Measurements from ENCODE around the gene DKKL1. TPM values are rescaled to one million over a fixed set of nuclear protein-coding genes. Genes with fewer than 3 reads are reported as not detected.

DKKL1 gene
- polyA plus RNA-seq, 1 donor (not counting 4 experiments of a cell fraction or from before 2014, with no cell fraction given) = not detected

DNA sequence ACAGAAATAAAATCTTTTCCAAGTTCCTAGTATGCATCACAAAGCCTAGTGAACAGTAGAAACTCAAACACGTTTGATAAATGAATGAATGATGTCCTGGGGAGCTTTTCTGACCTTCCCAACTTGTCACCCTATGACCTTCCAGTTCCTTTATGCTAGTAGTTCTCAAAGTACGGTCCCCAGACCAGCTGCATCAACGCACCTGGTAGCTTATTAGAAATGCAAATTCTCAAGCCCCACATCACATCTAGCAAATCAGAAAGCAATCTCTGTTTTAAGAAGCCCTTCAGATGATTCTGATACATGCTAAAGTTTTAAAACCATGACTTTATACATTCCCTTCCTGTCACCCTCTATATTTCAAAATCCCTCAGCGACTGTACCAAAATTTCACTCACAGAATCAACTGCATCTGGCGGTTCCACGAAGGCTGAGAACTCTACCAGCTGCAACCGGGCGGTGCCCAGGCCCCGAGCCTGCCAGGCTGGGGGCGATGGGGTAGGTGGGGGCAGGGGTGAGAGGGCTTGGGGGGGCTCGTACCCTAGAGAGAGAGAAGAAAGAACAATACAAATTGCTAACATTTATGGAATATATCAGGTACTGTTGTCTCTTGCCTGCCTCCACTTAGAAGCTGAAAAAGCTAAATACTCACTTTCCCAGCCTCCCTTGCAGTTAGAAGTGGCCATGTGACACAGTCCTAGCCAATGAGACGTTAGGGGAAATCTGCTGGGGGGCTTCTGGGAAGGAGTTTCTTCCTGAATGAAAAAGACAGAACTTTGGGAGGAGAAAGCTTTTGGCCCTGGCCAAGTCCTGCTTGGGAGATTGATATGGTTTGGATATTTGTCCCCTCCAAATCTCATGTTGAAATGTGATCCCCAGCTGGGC lies 15.1 kb upstream of the DKKL1 start:
- no peak overlapping the region for H3K27ac ChIP-seq (ENCODE audit: control insufficient read depth, insufficient read depth, low read length)
- no peak for FAIRE-seq
- no peaks in the 10 kb centered on the region for H3K4me1 ChIP-seq (ENCODE audit: control insufficient read depth, extremely low read depth, insufficient read depth, low read length)
- no peak overlapping the region for H3K4me3 ChIP-seq (ENCODE audit: control insufficient read depth in 2 of 3, extremely low read depth in 1 of 3, insufficient read depth in 2 of 3, low read depth in 1 of 3, low read length in 3 of 3)
- dilution Hi-C loops (cut with MboI; ENCODE audit: extremely low pct_ligation_motif_present, low sequenced_read_pairs) = no loop called here
- TF ChIP-seq, protein P1, sequence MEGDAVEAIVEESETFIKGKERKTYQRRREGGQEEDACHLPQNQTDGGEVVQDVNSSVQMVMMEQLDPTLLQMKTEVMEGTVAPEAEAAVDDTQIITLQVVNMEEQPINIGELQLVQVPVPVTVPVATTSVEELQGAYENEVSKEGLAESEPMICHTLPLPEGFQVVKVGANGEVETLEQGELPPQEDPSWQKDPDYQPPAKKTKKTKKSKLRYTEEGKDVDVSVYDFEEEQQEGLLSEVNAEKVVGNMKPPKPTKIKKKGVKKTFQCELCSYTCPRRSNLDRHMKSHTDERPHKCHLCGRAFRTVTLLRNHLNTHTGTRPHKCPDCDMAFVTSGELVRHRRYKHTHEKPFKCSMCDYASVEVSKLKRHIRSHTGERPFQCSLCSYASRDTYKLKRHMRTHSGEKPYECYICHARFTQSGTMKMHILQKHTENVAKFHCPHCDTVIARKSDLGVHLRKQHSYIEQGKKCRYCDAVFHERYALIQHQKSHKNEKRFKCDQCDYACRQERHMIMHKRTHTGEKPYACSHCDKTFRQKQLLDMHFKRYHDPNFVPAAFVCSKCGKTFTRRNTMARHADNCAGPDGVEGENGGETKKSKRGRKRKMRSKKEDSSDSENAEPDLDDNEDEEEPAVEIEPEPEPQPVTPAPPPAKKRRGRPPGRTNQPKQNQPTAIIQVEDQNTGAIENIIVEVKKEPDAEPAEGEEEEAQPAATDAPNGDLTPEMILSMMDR (optimal IDR thresholded peaks at IDR 0.05 in 1 of 3, IDR thresholded peaks at IDR 0.05 in 1 of 3, conservative IDR thresholded peaks at IDR 0.05 in 1 of 3; ENCODE audit: extremely low read depth in 1 of 3, insufficient read depth in 2 of 3, low read length in 3 of 3) = no peak
- no peak for TF ChIP-seq EZH2 (IDR thresholded peaks at IDR 0.05; ENCODE audit: low read length)
- no peaks in the 10 kb centered on the region for H3K9me1 ChIP-seq (ENCODE audit: control insufficient read depth, extremely low read depth, insufficient read depth, low read length)
- DNase-seq (ENCODE audit: low read depth, low spot score) = no peak
- H2AFZ ChIP-seq (ENCODE audit: control insufficient read depth, low read length) = no peak overlapping the region
- no peaks in the 10 kb centered on the region for H3K27me3 ChIP-seq (ENCODE audit: control insufficient read depth, extremely low read depth, insufficient read depth, low read length)
- no peaks in the 10 kb centered on the region for H3K9me3 ChIP-seq (ENCODE audit: control insufficient read depth, low read depth, low read length)
- no peaks in the 10 kb centered on the region for H4K20me1 ChIP-seq (ENCODE audit: control insufficient read depth, extremely low read depth, insufficient read depth, low read length)
- H3K36me3 ChIP-seq (ENCODE audit: control insufficient read depth in 2 of 2, extremely low read depth in 1 of 2, insufficient read depth in 2 of 2, low read length in 2 of 2) = peaks cover 6 to 7% of the 10 kb centered on the region in 2 experiments
- H3K4me2 ChIP-seq (ENCODE audit: control insufficient read depth, extremely low read depth, insufficient read depth, low read depth, low read length) = no peak overlapping the region
- H3K79me2 ChIP-seq (ENCODE audit: control insufficient read depth, insufficient read depth, low read length) = no peaks in the 10 kb centered on the region
- no peak overlapping the region for H3K9ac ChIP-seq (ENCODE audit: control insufficient read depth, extremely low read depth, insufficient read depth, low read length)

GRCh38 chr19:49349567-49349966 lies 14.1 kb upstream of the DKKL1 start:
- Histone ChIP-seq H3K4me2 (ENCODE audit: control insufficient read depth, extremely low read depth, insufficient read depth, low read depth, low read length) (no peak overlapping the region), H3K9me3 (ENCODE audit: control insufficient read depth, low read depth, low read length) (no peaks in the 10 kb centered on the region), H3K4me3 (ENCODE audit: control insufficient read depth in 2 of 3, extremely low read depth in 1 of 3, insufficient read depth in 2 of 3, low read depth in 1 of 3, low read length in 3 of 3) (no peak overlapping the region), H3K4me1 (ENCODE audit: control insufficient read depth, extremely low read depth, insufficient read depth, low read length) (no peaks in the 10 kb centered on the region), H3K9ac (ENCODE audit: control insufficient read depth, extremely low read depth, insufficient read depth, low read length) (no peak overlapping the region), H2AFZ (ENCODE audit: control insufficient read depth, low read length) (no peak overlapping the region), H3K36me3 (ENCODE audit: control insufficient read depth in 2 of 2, extremely low read depth in 1 of 2, insufficient read depth in 2 of 2, low read length in 2 of 2) (peaks cover 6% of the 10 kb centered on the region in 2 experiments), H3K27ac (ENCODE audit: control insufficient read depth, insufficient read depth, low read length) (no peak overlapping the region), H4K20me1 (ENCODE audit: control insufficient read depth, extremely low read depth, insufficient read depth, low read length) (no peaks in the 10 kb centered on the region), H3K27me3 (ENCODE audit: control insufficient read depth, extremely low read depth, insufficient read depth, low read length) (no peaks in the 10 kb centered on the region), H3K79me2 (ENCODE audit: control insufficient read depth, insufficient read depth, low read length) (no peaks in the 10 kb centered on the region), H3K9me1 (ENCODE audit: control insufficient read depth, extremely low read depth, insufficient read depth, low read length) (no peaks in the 10 kb centered on the region)
- TF ChIP-seq, protein P1 (optimal IDR thresholded peaks at IDR 0.05 in 1 of 3, IDR thresholded peaks at IDR 0.05 in 1 of 3, conservative IDR thresholded peaks at IDR 0.05 in 1 of 3; ENCODE audit: extremely low read depth in 1 of 3, insufficient read depth in 2 of 3, low read length in 3 of 3) = no peak
- DNase-seq (ENCODE audit: low read depth, low spot score) (no peak), FAIRE-seq (no peak)
- dilution Hi-C loops (cut with MboI; ENCODE audit: extremely low pct_ligation_motif_present, low sequenced_read_pairs) = no loop called here

Measured in keratinocyte (primary cell).